K562 (cell line): Measurements from ENCODE around the gene TP53TG5. TPM values are rescaled to one million over a fixed set of nuclear protein-coding genes. Genes with fewer than 3 reads are reported as not detected.

Experiments
- ARHGAP35 ChIP-seq: fragments of 450-650 bp; IDR thresholded peaks from 2 replicates; pipeline ENCODE4 v1.6.1; 2018; ENCODE audit not compliant: partially characterized antibody
- ARID1B ChIP-seq: fragments of 450-650 bp; IDR thresholded peaks from 2 replicates; pipeline ENCODE4 v1.6.1; 2016; ENCODE audit warnings: antibody characterized with exemption, mild to moderate bottlenecking, inconsistent platforms
- CXXC5 ChIP-seq: fragments of 250-450 bp; sonication (Bioruptor Pico); IDR thresholded peaks from 2 replicates; pipeline ENCODE4 v1.8.0; 2022; ENCODE audit warnings: inconsistent platforms, mild to moderate bottlenecking, moderate library complexity
- ELF4 ChIP-seq: fragments of 450-650 bp; formaldehyde crosslinking; IDR thresholded peaks from 2 replicates; pipeline ENCODE4 v1.4.0; 2022; ENCODE audit warnings: missing genetic modification characterization
- HCFC1 ChIP-seq: IDR thresholded peaks from 2 replicates; pipeline ENCODE4 v1.6.1; 2012; ENCODE audit warnings: low read depth, low read length, improper control_type of control experiment
- LARP7 ChIP-seq: fragments of 450-650 bp; IDR thresholded peaks from 2 replicates; pipeline ENCODE4 v1.6.1; 2016
- MIER1 ChIP-seq: fragments of 450-650 bp; IDR thresholded peaks from 2 replicates; pipeline ENCODE4 v1.6.1; 2016; ENCODE audit warnings: antibody characterized with exemption, mild to moderate bottlenecking, low read depth
- NFIC ChIP-seq: fragments of 450-650 bp; IDR thresholded peaks from 2 replicates; pipeline ENCODE4 v1.6.1; 2017; ENCODE audit warnings: mild to moderate bottlenecking, inconsistent platforms
- OTX1 ChIP-seq: fragments of 450-650 bp; formaldehyde crosslinking; IDR thresholded peaks from 2 replicates; pipeline ENCODE4 v1.4.0; 2022; ENCODE audit warnings: mild to moderate bottlenecking
- PPARD ChIP-seq: fragments of 250-450 bp; sonication (Bioruptor Pico); IDR thresholded peaks from 2 replicates; pipeline ENCODE4 v1.8.0; 2022; ENCODE audit warnings: inconsistent platforms, mild to moderate bottlenecking, moderate library complexity
- SREBF1 ChIP-seq: fragments of 150-350 bp; IDR thresholded peaks from 2 replicates; pipeline ENCODE4 v1.6.1; 2014; ENCODE audit warnings: antibody characterized with exemption, low read depth, low read length, borderline replicate concordance
- SRSF9 ChIP-seq: fragments of 200-400 bp; formaldehyde crosslinking; IDR thresholded peaks from 2 replicates; pipeline ENCODE4 v1.6.1; 2017; ENCODE audit warnings: low read depth, low read length, borderline replicate concordance
- TARDBP ChIP-seq: fragments of 450-650 bp; IDR thresholded peaks from 2 replicates; pipeline ENCODE4 v1.6.1; 2016
- TGIF2 ChIP-seq: sonication (generic); formaldehyde crosslinking; IDR thresholded peaks from 2 replicates; pipeline ENCODE4 v1.8.1; 2022; ENCODE audit warnings: mild to moderate bottlenecking, missing genetic modification reagents, moderate library complexity
- TOE1 ChIP-seq, 2 experiments: fragments of 450-650 bp in 1 of 2; sonication (generic) in 1 of 2; formaldehyde crosslinking in 1 of 2; IDR thresholded peaks; 2 replicates each; pipeline versions ENCODE4 v1.7.1 to v1.8.0; 2016 to 2022; ENCODE audit warnings: borderline replicate concordance in 2 of 2, mild to moderate bottlenecking in 2 of 2, antibody characterized with exemption in 1 of 2, inconsistent platforms in 1 of 2, low read depth in 1 of 2, missing genetic modification reagents in 1 of 2, moderate library complexity in 1 of 2
- ZNF282 ChIP-seq: sonication (generic); formaldehyde crosslinking; IDR thresholded peaks from 2 replicates; pipeline ENCODE4 v1.8.1; 2023; ENCODE audit warnings: missing genetic modification reagents
- ZNF668 ChIP-seq: fragments of 250-450 bp; sonication (Bioruptor Pico); IDR thresholded peaks from 2 replicates; pipeline ENCODE4 v1.8.0; 2022; ENCODE audit warnings: mild to moderate bottlenecking, inconsistent platforms
- polyA plus RNA-seq, 8 experiments: library from polyadenylated mRNA; depleted of rRNA in 4 of 8; stranded (reverse) in 5 of 8; unstranded in 3 of 8; fragments of >200 nt; fragmentation: Nextera tagmentation in 2 of 8; fragmentation: Illumina TruSeq in 1 of 8; extraction: Ambion mirVana in 2 of 8; extraction: Trizol in 1 of 8; gene quantifications; 2 replicates each; pipeline versions ENCODE4 v1.2.1 to v1.2.3, GENCODE V29; 2011 to 2014; ENCODE audit warnings: inconsistent platforms in 1 of 8, missing spikeins in 1 of 8
- total RNA-seq, 7 experiments: library from RNA; depleted of rRNA in 6 of 7; stranded (reverse); fragments of >200 nt in 6 of 7; fragmentation: Illumina TruSeq in 2 of 7; extraction: Trizol in 2 of 7; gene quantifications; 2 replicates each; pipeline versions ENCODE4 v1.2.1 to v1.2.3, GENCODE V29; 2011 to 2021; ENCODE audit warnings: low replicate concordance in 1 of 7
- TF ChIP-seq, protein P1 (sequence below): sonication (generic); formaldehyde crosslinking; IDR thresholded peaks from 2 replicates; pipeline ENCODE4 v1.8.0; 2022; ENCODE audit warnings: mild to moderate bottlenecking, low read depth, missing genetic modification reagents
- TF ChIP-seq, protein P2 (sequence below): fragments of 250-450 bp; sonication (Bioruptor Pico); IDR thresholded peaks from 2 replicates; pipeline ENCODE4 v1.8.0; 2022; ENCODE audit warnings: moderate library complexity, mild to moderate bottlenecking, inconsistent platforms
- TF ChIP-seq, protein P3 (sequence below): sonication (generic); formaldehyde crosslinking; IDR thresholded peaks from 2 replicates; pipeline ENCODE4 v1.8.1; 2022; ENCODE audit warnings: missing genetic modification reagents
- TF ChIP-seq, protein P4 (sequence below): fragments of 450-650 bp; formaldehyde crosslinking; IDR thresholded peaks from 2 replicates; pipeline ENCODE4 v1.4.0; 2022; ENCODE audit warnings: missing genetic modification characterization

TP53TG5 gene
- total and polyA plus RNA-seq, 9 of the 15 experiments (the other 6 are each of a cell fraction or from before 2014, with no cell fraction given): 0.04 to 0.05 (median 0.04) TPM; not detected in 6

DNA sequence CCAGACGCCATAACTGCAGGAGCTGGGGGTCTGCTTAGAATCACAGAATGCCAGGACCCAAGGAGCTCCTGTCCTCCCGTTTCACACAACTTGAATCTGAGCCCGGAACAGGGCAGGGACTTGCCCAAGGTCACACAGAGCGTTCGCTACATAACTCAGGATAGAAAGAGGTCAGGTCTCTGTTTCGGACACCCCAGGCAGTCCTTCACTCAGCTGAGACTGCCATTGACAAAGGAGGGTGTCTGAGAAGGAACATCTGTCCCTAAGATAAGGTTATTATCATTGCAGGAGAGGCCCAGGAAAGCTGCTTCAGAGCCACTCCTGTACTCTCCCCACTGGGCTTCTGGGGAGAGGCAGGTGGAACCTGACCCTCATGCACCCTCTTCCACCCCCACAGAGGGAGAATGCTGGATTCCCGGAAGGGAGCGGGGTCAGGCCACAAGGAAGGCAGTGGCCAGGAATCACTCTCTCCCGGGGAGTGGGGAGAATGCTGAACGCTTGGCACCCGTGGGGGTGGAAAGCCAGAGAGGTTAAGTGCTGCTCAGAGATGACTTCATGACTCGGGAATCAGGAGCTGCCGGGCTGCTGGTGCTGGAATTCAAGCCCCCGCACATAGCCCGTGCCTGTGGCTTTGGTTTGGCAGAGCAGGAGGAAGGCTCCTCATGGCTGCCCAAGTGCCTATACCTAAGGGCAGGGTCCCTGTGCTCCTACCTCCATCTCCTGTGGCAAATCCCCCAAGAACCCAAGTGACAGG lies 40.6 kb downstream of the TP53TG5 start (continued):
- peak; percentile 57; the same call in 1 of the 2 replicates for TF ChIP-seq NFIC
- TF ChIP-seq, protein P1, sequence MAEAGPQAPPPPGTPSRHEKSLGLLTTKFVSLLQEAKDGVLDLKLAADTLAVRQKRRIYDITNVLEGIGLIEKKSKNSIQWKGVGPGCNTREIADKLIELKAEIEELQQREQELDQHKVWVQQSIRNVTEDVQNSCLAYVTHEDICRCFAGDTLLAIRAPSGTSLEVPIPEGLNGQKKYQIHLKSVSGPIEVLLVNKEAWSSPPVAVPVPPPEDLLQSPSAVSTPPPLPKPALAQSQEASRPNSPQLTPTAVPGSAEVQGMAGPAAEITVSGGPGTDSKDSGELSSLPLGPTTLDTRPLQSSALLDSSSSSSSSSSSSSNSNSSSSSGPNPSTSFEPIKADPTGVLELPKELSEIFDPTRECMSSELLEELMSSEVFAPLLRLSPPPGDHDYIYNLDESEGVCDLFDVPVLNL (CRISPR knock-in tag): no peak
- TF ChIP-seq CXXC5 (CRISPR knock-in tag): peak; percentile 50
- TF ChIP-seq, protein P2, sequence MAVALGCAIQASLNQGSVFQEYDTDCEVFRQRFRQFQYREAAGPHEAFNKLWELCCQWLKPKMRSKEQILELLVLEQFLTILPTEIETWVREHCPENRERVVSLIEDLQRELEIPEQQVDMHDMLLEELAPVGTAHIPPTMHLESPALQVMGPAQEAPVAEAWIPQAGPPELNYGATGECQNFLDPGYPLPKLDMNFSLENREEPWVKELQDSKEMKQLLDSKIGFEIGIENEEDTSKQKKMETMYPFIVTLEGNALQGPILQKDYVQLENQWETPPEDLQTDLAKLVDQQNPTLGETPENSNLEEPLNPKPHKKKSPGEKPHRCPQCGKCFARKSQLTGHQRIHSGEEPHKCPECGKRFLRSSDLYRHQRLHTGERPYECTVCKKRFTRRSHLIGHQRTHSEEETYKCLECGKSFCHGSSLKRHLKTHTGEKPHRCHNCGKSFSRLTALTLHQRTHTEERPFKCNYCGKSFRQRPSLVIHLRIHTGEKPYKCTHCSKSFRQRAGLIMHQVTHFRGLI (CRISPR knock-in tag): no peak
- no peak for TF ChIP-seq ZNF282
- TF ChIP-seq ARHGAP35: no peak
- TF ChIP-seq ELF4: no peak
- no peak for TF ChIP-seq TOE1 (IDR thresholded peaks at IDR 0.05; ENCODE audit: borderline replicate concordance)
- no peak for TF ChIP-seq TOE1 (CRISPR knock-in tag; IDR thresholded peaks at IDR 0.05; ENCODE audit: borderline replicate concordance, low read depth)
- TF ChIP-seq SRSF9: no peak
- no peak for TF ChIP-seq ZNF668 (CRISPR knock-in tag)
- no peak for TF ChIP-seq OTX1
- no peak for TF ChIP-seq SREBF1
- TF ChIP-seq PPARD (CRISPR knock-in tag): no peak
- no peak; the same call in 1 of the 2 replicates for TF ChIP-seq TGIF2 (CRISPR knock-in tag)
- TF ChIP-seq ARID1B: peak; percentile 90
- TF ChIP-seq TARDBP: 0 out of 2 replicates have a peak, but pooled peaks have one; percentile 35
- no peak for TF ChIP-seq HCFC1
- TF ChIP-seq LARP7: no peak
- TF ChIP-seq, protein P3, sequence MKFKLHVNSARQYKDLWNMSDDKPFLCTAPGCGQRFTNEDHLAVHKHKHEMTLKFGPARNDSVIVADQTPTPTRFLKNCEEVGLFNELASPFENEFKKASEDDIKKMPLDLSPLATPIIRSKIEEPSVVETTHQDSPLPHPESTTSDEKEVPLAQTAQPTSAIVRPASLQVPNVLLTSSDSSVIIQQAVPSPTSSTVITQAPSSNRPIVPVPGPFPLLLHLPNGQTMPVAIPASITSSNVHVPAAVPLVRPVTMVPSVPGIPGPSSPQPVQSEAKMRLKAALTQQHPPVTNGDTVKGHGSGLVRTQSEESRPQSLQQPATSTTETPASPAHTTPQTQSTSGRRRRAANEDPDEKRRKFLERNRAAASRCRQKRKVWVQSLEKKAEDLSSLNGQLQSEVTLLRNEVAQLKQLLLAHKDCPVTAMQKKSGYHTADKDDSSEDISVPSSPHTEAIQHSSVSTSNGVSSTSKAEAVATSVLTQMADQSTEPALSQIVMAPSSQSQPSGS (CRISPR knock-in tag): no peak
- no peak for TF ChIP-seq MIER1
- TF ChIP-seq, protein P4, sequence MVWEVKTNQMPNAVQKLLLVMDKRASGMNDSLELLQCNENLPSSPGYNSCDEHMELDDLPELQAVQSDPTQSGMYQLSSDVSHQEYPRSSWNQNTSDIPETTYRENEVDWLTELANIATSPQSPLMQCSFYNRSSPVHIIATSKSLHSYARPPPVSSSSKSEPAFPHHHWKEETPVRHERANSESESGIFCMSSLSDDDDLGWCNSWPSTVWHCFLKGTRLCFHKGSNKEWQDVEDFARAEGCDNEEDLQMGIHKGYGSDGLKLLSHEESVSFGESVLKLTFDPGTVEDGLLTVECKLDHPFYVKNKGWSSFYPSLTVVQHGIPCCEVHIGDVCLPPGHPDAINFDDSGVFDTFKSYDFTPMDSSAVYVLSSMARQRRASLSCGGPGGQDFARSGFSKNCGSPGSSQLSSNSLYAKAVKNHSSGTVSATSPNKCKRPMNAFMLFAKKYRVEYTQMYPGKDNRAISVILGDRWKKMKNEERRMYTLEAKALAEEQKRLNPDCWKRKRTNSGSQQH (CRISPR knock-in tag): no peak
